H9 (cell line): Measurements from ENCODE around the gene CYP8B1. TPM values are rescaled to one million over a fixed set of nuclear protein-coding genes. Genes with fewer than 3 reads are reported as not detected.

Experiments
- DNase-seq: peaks from one replicate; pipeline ENCODE4 v3.0.0-alpha.2; 2017
- H2AFZ ChIP-seq: one replicate; pipeline ENCODE4 v1.6.1; 2013; ENCODE audit warnings: mild to moderate bottlenecking, low read length, control low read depth, moderate library complexity
- H2AK5ac ChIP-seq: 2 replicates; pipeline ENCODE4 v1.6.1; 2013; ENCODE audit warnings: low read length, control low read depth, mixed read lengths; ENCODE audit not compliant: insufficient read length
- H2BK120ac ChIP-seq: one replicate; pipeline ENCODE4 v1.6.1; 2013; ENCODE audit warnings: low read depth, mild to moderate bottlenecking, low read length, control low read depth, inconsistent platforms; ENCODE audit not compliant: poor library complexity, severe bottlenecking
- H2BK12ac ChIP-seq: 2 replicates; pipeline ENCODE4 v1.6.1; 2013; ENCODE audit warnings: low read length, control low read depth, mixed read lengths, low read depth; ENCODE audit not compliant: insufficient read length
- H2BK15ac ChIP-seq: 2 replicates; pipeline ENCODE4 v1.6.1; 2013; ENCODE audit warnings: low read depth, low read length, control low read depth
- H2BK20ac ChIP-seq: one replicate; pipeline ENCODE4 v1.6.1; 2013; ENCODE audit warnings: low read depth, mild to moderate bottlenecking, low read length, control low read depth, inconsistent platforms; ENCODE audit not compliant: poor library complexity, severe bottlenecking
- H2BK5ac ChIP-seq: 2 replicates; pipeline ENCODE4 v1.6.1; 2013; ENCODE audit warnings: low read length, control low read depth, mixed read lengths; ENCODE audit not compliant: insufficient read length
- H3K14ac ChIP-seq: 2 replicates; pipeline ENCODE4 v1.6.1; 2013; ENCODE audit warnings: low read length, control low read depth; ENCODE audit not compliant: insufficient read depth
- H3K18ac ChIP-seq: 2 replicates; pipeline ENCODE4 v1.6.1; 2013; ENCODE audit warnings: low read depth, mild to moderate bottlenecking, mixed read lengths, low read length, control low read depth; ENCODE audit not compliant: insufficient read length
- H3K23ac ChIP-seq: 2 replicates; pipeline ENCODE4 v1.6.1; 2013; ENCODE audit warnings: low read length, control low read depth, mixed read lengths, low read depth; ENCODE audit not compliant: insufficient read length
- H3K23me2 ChIP-seq: 2 replicates; pipeline ENCODE4 v1.6.1; 2013; ENCODE audit warnings: low read depth, mild to moderate bottlenecking, mixed read lengths, low read length, control low read depth; ENCODE audit not compliant: insufficient read length, poor library complexity, severe bottlenecking
- H3K27ac ChIP-seq: 2 replicates; pipeline ENCODE4 v1.5.1; 2013; ENCODE audit warnings: low read length, control low read depth, mixed read lengths, low read depth; ENCODE audit not compliant: insufficient read length
- H3K27me3 ChIP-seq: 2 replicates; pipeline ENCODE4 v1.6.1; 2013; ENCODE audit warnings: low read length, control low read depth, inconsistent platforms; ENCODE audit not compliant: insufficient read depth
- H3K4ac ChIP-seq: 2 replicates; pipeline ENCODE4 v1.6.1; 2013; ENCODE audit warnings: low read depth, mild to moderate bottlenecking, control low read depth, inconsistent platforms, low read length, moderate library complexity
- H3K4me1 ChIP-seq: 2 replicates; pipeline ENCODE4 v1.6.1; 2013; ENCODE audit warnings: low read length, control low read depth, inconsistent platforms; ENCODE audit not compliant: insufficient read depth
- H3K4me2 ChIP-seq: 2 replicates; pipeline ENCODE4 v1.6.1; 2013; ENCODE audit warnings: low read length, control low read depth, mixed read lengths; ENCODE audit not compliant: insufficient read length, insufficient read depth
- H3K56ac ChIP-seq: 2 replicates; pipeline ENCODE4 v1.6.1; 2013; ENCODE audit warnings: low read depth, mild to moderate bottlenecking, mixed read lengths, low read length, control low read depth; ENCODE audit not compliant: insufficient read length
- H3K79me1 ChIP-seq: 2 replicates; pipeline ENCODE4 v1.6.1; 2013; ENCODE audit warnings: low read depth, mild to moderate bottlenecking, moderate library complexity, low read length, control low read depth, inconsistent platforms; ENCODE audit not compliant: insufficient read depth, poor library complexity, severe bottlenecking
- H3K79me2 ChIP-seq: 2 replicates; pipeline ENCODE4 v1.6.1; 2013; ENCODE audit warnings: low read length, control low read depth, inconsistent platforms; ENCODE audit not compliant: insufficient read depth
- H3K9ac ChIP-seq: 2 replicates; pipeline ENCODE4 v1.6.1; 2013; ENCODE audit warnings: low read length, control low read depth, mixed read lengths; ENCODE audit not compliant: insufficient read length; ENCODE audit errors: extremely low read depth
- H3K9me3 ChIP-seq: one replicate; pipeline ENCODE4 v1.6.1; 2013; ENCODE audit warnings: low read depth, low read length, inconsistent platforms; ENCODE audit not compliant: control insufficient read depth
- H3T11ph ChIP-seq: one replicate; pipeline ENCODE4 v1.6.1; 2013; ENCODE audit warnings: mild to moderate bottlenecking, low read length, control low read depth, inconsistent platforms
- H4K20me1 ChIP-seq: one replicate; pipeline ENCODE4 v1.6.1; 2013; ENCODE audit not compliant: control insufficient read depth, insufficient read length, insufficient read depth
- H4K5ac ChIP-seq: 2 replicates; pipeline ENCODE4 v1.6.1; 2013; ENCODE audit warnings: low read depth, mild to moderate bottlenecking, mixed read lengths, low read length, control low read depth; ENCODE audit not compliant: insufficient read length
- H4K8ac ChIP-seq: replicated peaks from 2 replicates; pipeline ENCODE4 v1.6.1; 2013; ENCODE audit warnings: low read length, control low read depth, mixed read lengths, low read depth; ENCODE audit not compliant: insufficient read length
- H4K91ac ChIP-seq: 2 replicates; pipeline ENCODE4 v1.6.1; 2013; ENCODE audit warnings: low read depth, mild to moderate bottlenecking, moderate library complexity, mixed read lengths, low read length, control low read depth; ENCODE audit not compliant: insufficient read length
- H3K27ac Mint-ChIP-seq, 3 experiments: 2 replicates in 2 of 3; 3 replicates in 1 of 3; pipeline ENCODE4 v1.8.0; 2020 to 2021; ENCODE audit warnings: mixed read lengths in 3 of 3, mild to moderate bottlenecking in 1 of 3, moderate library complexity in 1 of 3
- H3K27me3 Mint-ChIP-seq: 2 replicates; pipeline ENCODE4 v1.8.0; 2021; ENCODE audit warnings: low read depth, mild to moderate bottlenecking, moderate library complexity, mixed read lengths
- H3K36me3 Mint-ChIP-seq, 3 experiments: 2 replicates in 2 of 3; 3 replicates in 1 of 3; pipeline ENCODE4 v1.8.0; 2020 to 2021; ENCODE audit warnings: low read depth in 3 of 3, mixed read lengths in 3 of 3; ENCODE audit not compliant: insufficient read depth in 1 of 3
- H3K4me1 Mint-ChIP-seq, 2 experiments: 2 replicates each; pipeline ENCODE4 v1.8.0; 2020; ENCODE audit warnings: mixed read lengths in 2 of 2
- H3K4me3 Mint-ChIP-seq, 2 experiments: 2 replicates in 1 of 2; 3 replicates in 1 of 2; pipeline ENCODE4 v1.8.0; 2020 to 2021; ENCODE audit warnings: mild to moderate bottlenecking in 2 of 2, mixed read lengths in 2 of 2, moderate library complexity in 1 of 2
- H3K9me3 Mint-ChIP-seq, 2 experiments: 2 replicates in 1 of 2; 3 replicates in 1 of 2; pipeline ENCODE4 v1.8.0; 2020; ENCODE audit warnings: mild to moderate bottlenecking in 2 of 2, mixed read lengths in 2 of 2, moderate library complexity in 1 of 2
- CTCF ChIP-seq: fragments of 200-600 bp; sonication (generic); conservative IDR thresholded peaks from 3 replicates; pipeline ENCODE4 v1.8.0; 2021; ENCODE audit warnings: antibody characterized with exemption, mild to moderate bottlenecking
- WGBS: extraction: QIAGEN DNeasy Blood & Tissue Kit; methylation state at CpG from one replicate; pipeline ENCODE4 v1.1.7; 2013; ENCODE audit warnings: missing lambda C conversion rate, low lambda C conversion rate, mixed read lengths; ENCODE audit not compliant: insufficient read length; ENCODE audit errors: extremely low coverage; 5-methylcytosine and 5-hydroxymethylcytosine counted together
- total RNA-seq: library from RNA; stranded (reverse); gene quantifications from 2 replicates; pipeline ENCODE4 v1.2.1, GENCODE V29; 2021

The CYP8B1 gene
- total RNA-seq, 1 experiment from 2014 or later, result not detected

- no peak overlapping the region for H4K8ac ChIP-seq
- H3K56ac ChIP-seq, result no peak overlapping the region
- H3K27me3 ChIP-seq, result no peaks in the 10 kb centered on the region
- H3K9me3 ChIP-seq, result no peaks in the 10 kb centered on the region
- DNase-seq, result peak; percentile 42
- H3K23me2 ChIP-seq, result no peaks in the 10 kb centered on the region
- no peak overlapping the region for H3K18ac ChIP-seq
- Mint-ChIP-seq H3K4me3 (no peak overlapping the region; a peak in 1 of 5 replicates), H3K27ac (no peak overlapping the region; a peak in 1 of 7 replicates), H3K27me3 (peaks cover 8% of the 10 kb centered on the region), H3K36me3 (no peaks in the 10 kb centered on the region), H3K9me3 (no peaks in the 10 kb centered on the region), H3K4me1 (peaks cover 11 to 13% of the 10 kb centered on the region in 2 experiments)
- TF ChIP-seq CTCF, result peak; percentile 66
- no peak overlapping the region for H2BK12ac ChIP-seq
- H2AK5ac ChIP-seq, result no peak overlapping the region
- H2BK15ac ChIP-seq, result no peak overlapping the region
- H3T11ph ChIP-seq, result no peak overlapping the region
- no peak overlapping the region for H4K5ac ChIP-seq
- no peak overlapping the region for H3K27ac ChIP-seq
- no peak overlapping the region for H2BK5ac ChIP-seq
- H2BK120ac ChIP-seq, result no peak overlapping the region
- no peak overlapping the region for H3K4me2 ChIP-seq
- H3K14ac ChIP-seq, result no peak overlapping the region
- H3K9ac ChIP-seq, result no peak overlapping the region
- H3K23ac ChIP-seq, result no peak overlapping the region
- no peak overlapping the region for H2BK20ac ChIP-seq
- no peaks in the 10 kb centered on the region for H4K20me1 ChIP-seq
- H4K91ac ChIP-seq, result no peak overlapping the region
- no peak overlapping the region for H2AFZ ChIP-seq
- H3K4ac ChIP-seq, result no peak overlapping the region
- no peaks in the 10 kb centered on the region for H3K79me1 ChIP-seq
- no CpG with 5 or more reads among the region's 7 CpGs for WGBS
- peaks cover 3% of the 10 kb centered on the region; the same call in 1 of the 2 replicates for H3K4me1 ChIP-seq
- no peaks in the 10 kb centered on the region for H3K79me2 ChIP-seq
Observed at GRCh38 chr3:42839616-42840015, 36.1 kb downstream of the CYP8B1 start.
